ENCODE measurements around the gene TRIM39. TPM values are rescaled to one million over a fixed set of nuclear protein-coding genes. Genes with fewer than 3 reads are reported as not detected.

TRIM39 gene
- total and polyA plus RNA-seq, 2 of the 13 experiments (the other 11 are each of a cell fraction or from before 2014, with no cell fraction given), result 7.7 to 14.6 TPM

- peak; percentile 61; the same call in 1 of the 2 replicates for TF ChIP-seq PATZ1 (CRISPR knock-in tag; IDR thresholded peaks at IDR 0.05)
- peak; percentile 88 for TF ChIP-seq YEATS4 (CRISPR knock-in tag; IDR thresholded peaks at IDR 0.05; ENCODE audit: borderline replicate concordance)
- peak; percentile 64; the same call in 1 of the 2 replicates for TF ChIP-seq HOXA7 (CRISPR knock-in tag; IDR thresholded peaks at IDR 0.05)
- no peak for TF ChIP-seq SNAPC5 (CRISPR knock-in tag; IDR thresholded peaks at IDR 0.05; ENCODE audit: borderline replicate concordance)
- no peak for TF ChIP-seq ARID2 (CRISPR knock-in tag; IDR thresholded peaks at IDR 0.05; ENCODE audit: borderline replicate concordance)
- no peak for TF ChIP-seq TBL1XR1 (IDR thresholded peaks at IDR 0.05; ENCODE audit: borderline replicate concordance, low read length, partially characterized antibody)
- TF ChIP-seq ELF3 (CRISPR knock-in tag; IDR thresholded peaks at IDR 0.05), result no peak; the same call in none of the 2 replicates
- no peak for TF ChIP-seq PLSCR1 (CRISPR knock-in tag; IDR thresholded peaks at IDR 0.05; ENCODE audit: borderline replicate concordance)
- no peak for TF ChIP-seq TOE1 (CRISPR knock-in tag; IDR thresholded peaks at IDR 0.05)
- TF ChIP-seq NBN (conservative IDR thresholded peaks at IDR 0.05), result no peak
- no peak for TF ChIP-seq CCAR2 (optimal IDR thresholded peaks at IDR 0.05; ENCODE audit: low read depth, low read length)
- 0 out of 2 replicates have a peak, but pooled peaks have one; percentile 80 for TF ChIP-seq ZNF354B (CRISPR knock-in tag; IDR thresholded peaks at IDR 0.05)
- TF ChIP-seq ZNF598 (CRISPR knock-in tag; IDR thresholded peaks at IDR 0.05; ENCODE audit: borderline replicate concordance), result no peak; the same call in 1 of the 2 replicates
- TF ChIP-seq ZNF776 (CRISPR knock-in tag; IDR thresholded peaks at IDR 0.05), result peak; percentile 98
- no peak; the same call in 1 of the 2 replicates for TF ChIP-seq ZNF256 (CRISPR knock-in tag; conservative IDR thresholded peaks at IDR 0.05)
- TF ChIP-seq MBD4 (IDR thresholded peaks at IDR 0.05; ENCODE audit: borderline replicate concordance, low read length), result no peak
- peak; percentile 86 for TF ChIP-seq AGO2 (optimal IDR thresholded peaks at IDR 0.05; ENCODE audit: low read depth, low read length)
- no peak for TF ChIP-seq HHEX (CRISPR knock-in tag; IDR thresholded peaks at IDR 0.05)
- TF ChIP-seq CREM (IDR thresholded peaks at IDR 0.05), result no peak
- TF ChIP-seq CREM (CRISPR knock-in tag; IDR thresholded peaks at IDR 0.05), result peak; percentile 28; the same call in 1 of the 2 replicates
- TF ChIP-seq DPF2 (CRISPR knock-in tag; IDR thresholded peaks at IDR 0.05; ENCODE audit: borderline replicate concordance, low read depth), result no peak
- peak; percentile 70; the same call in 1 of the 2 replicates for TF ChIP-seq DMAP1 (CRISPR knock-in tag; IDR thresholded peaks at IDR 0.05)
- TF ChIP-seq ZNF326 (CRISPR knock-in tag; IDR thresholded peaks at IDR 0.05; ENCODE audit: borderline replicate concordance), result no peak
- no peak for TF ChIP-seq SMARCC2 (IDR thresholded peaks at IDR 0.05)
- no peak for TF ChIP-seq TERF1 (CRISPR knock-in tag; IDR thresholded peaks at IDR 0.05)
- TF ChIP-seq ZNF816 (CRISPR knock-in tag; IDR thresholded peaks at IDR 0.05; ENCODE audit: borderline replicate concordance), result no peak; the same call in none of the 2 replicates
- TF ChIP-seq ZNF557 (CRISPR knock-in tag; IDR thresholded peaks at IDR 0.05), result peak; percentile 91; the same call in 1 of the 2 replicates
- peak; percentile 90; the same call in 1 of the 2 replicates for TF ChIP-seq ZNF772 (CRISPR knock-in tag; IDR thresholded peaks at IDR 0.05)
- no peak for TF ChIP-seq PHF5A (CRISPR knock-in tag; IDR thresholded peaks at IDR 0.05; ENCODE audit: low read depth, unreplicated experiment)
Measured at GRCh38 chr6:30326526-30327231, at the start of gene TRIM39 (continued).
